ENCODE results near the gene HNRNPA0. TPM values are rescaled to one million over a fixed set of nuclear protein-coding genes. Genes with fewer than 3 reads are reported as not detected.

The HNRNPA0 gene
- total and polyA plus RNA-seq, 2 of the 8 experiments (the other 6 are each of a cell fraction or from before 2014, with no cell fraction given): 22.0 to 71.3 TPM

- no peaks in the 10 kb centered on the region for H3K27me3 ChIP-seq (replicated peaks in 1 of 4; ENCODE audit: control insufficient read depth in 3 of 4, extremely low read depth in 1 of 4, insufficient read depth in 3 of 4, low read length in 3 of 4)
- no peak overlapping the region for H2AFZ ChIP-seq (ENCODE audit: low read length)
- no peak overlapping the region for H4K5ac ChIP-seq (ENCODE audit: insufficient read length, low read depth, low read length)
- H4K91ac ChIP-seq (replicated peaks; ENCODE audit: insufficient read length, low read length): no peak overlapping the region
- no peaks in the 10 kb centered on the region for H3K23me2 ChIP-seq (ENCODE audit: low read depth, low read length)
- ChIA-PET POLR2A (ENCODE audit: partially characterized antibody) (no interaction called here), CTCF (ENCODE audit: partially characterized antibody) (interaction anchor here (0.7 kb wide), 1 partner anchor 1667 kb away, joined by 3 read pairs; no protein-coding TSS in a partner anchor)
- H3K79me1 ChIP-seq (ENCODE audit: low read depth, low read length): no peaks in the 10 kb centered on the region
- no peak overlapping the region for H2BK120ac ChIP-seq (replicated peaks; ENCODE audit: low read depth, low read length)
- no peak overlapping the region for H3K56ac ChIP-seq (replicated peaks; ENCODE audit: insufficient read length, low read depth, low read length)
- no peak overlapping the region for H4K8ac ChIP-seq (ENCODE audit: extremely low read depth, insufficient read depth, low read length)
- no peaks in the 10 kb centered on the region for H3K9me3 ChIP-seq (ENCODE audit: insufficient read depth in 2 of 2, low read depth in 1 of 2, low read length in 1 of 2)
- H3K18ac ChIP-seq (ENCODE audit: extremely low read depth, low read length): no peak overlapping the region
- FAIRE-seq (no peak), DNase-seq (ENCODE audit: low read depth in 1 of 2, low spot score in 2 of 2) (no peak)
- no peaks in the 10 kb centered on the region for H4K20me1 ChIP-seq (replicated peaks in 1 of 2; ENCODE audit: control insufficient read depth in 1 of 2, insufficient read depth in 2 of 2, low read length in 2 of 2)
- no peak overlapping the region for H2BK20ac ChIP-seq (ENCODE audit: low read length)
- no peak overlapping the region for H3K9ac ChIP-seq (replicated peaks in 1 of 4; ENCODE audit: extremely low read depth in 1 of 4, low read depth in 3 of 4, low read length in 3 of 4)
- H3K14ac ChIP-seq (ENCODE audit: insufficient read length): no peak overlapping the region
- no peak overlapping the region for H2BK5ac ChIP-seq (ENCODE audit: low read depth, low read length)
- H2BK15ac ChIP-seq (ENCODE audit: low read length): no peak overlapping the region
- H2BK12ac ChIP-seq (ENCODE audit: low read depth, low read length): no peak overlapping the region
- no peak overlapping the region for H3K4me3 ChIP-seq (ENCODE audit: extremely low read depth in 1 of 4, insufficient read depth in 2 of 4, low read depth in 3 of 4, low read length in 4 of 4)
- WGBS, 2 experiments (ENCODE audit: extremely low coverage in 1 of 2, insufficient coverage in 1 of 2, insufficient read length in 1 of 2, insufficient replicate concordance in 2 of 2, low coverage in 1 of 2, low lambda C conversion rate in 2 of 2, missing lambda C conversion rate in 1 of 2): 80% methylated on average over 2 of the region's 2 CpGs; no CpG with 5 or more reads in 1 of the 2 experiments
- no peaks in the 10 kb centered on the region for H3K79me2 ChIP-seq (ENCODE audit: control insufficient read depth in 1 of 2, insufficient read depth in 2 of 2, low read length in 2 of 2)
- H3K27ac ChIP-seq (ENCODE audit: low read depth, low read length): no peak overlapping the region
- no peak overlapping the region for H3K23ac ChIP-seq (ENCODE audit: insufficient read length)
- no peaks in the 10 kb centered on the region for H3K36me3 ChIP-seq (ENCODE audit: control insufficient read depth in 2 of 4, insufficient read depth in 4 of 4, low read length in 3 of 4)
- H3K4me2 ChIP-seq (ENCODE audit: insufficient read depth in 1 of 2, low read depth in 2 of 2, low read length in 2 of 2): no peak overlapping the region
- no peak overlapping the region for H3K4ac ChIP-seq (replicated peaks; ENCODE audit: insufficient read length, low read depth, low read length)
- H2AK5ac ChIP-seq (ENCODE audit: low read depth, low read length): no peak overlapping the region
- H3K4me1 ChIP-seq (replicated peaks in 1 of 4; ENCODE audit: control insufficient read depth in 3 of 4, insufficient read depth in 4 of 4, low read length in 3 of 4): no peaks in the 10 kb centered on the region
Measured at GRCh38 chr5:137782055-137782454, 27.9 kb upstream of the HNRNPA0 start.

Data from H1 (cell line).